GM04504 (cell line): ENCODE results near the gene KREMEN1.
"Not testable (repeated sequence)": the region's sequence is repeated elsewhere in the genome, so short reads cannot be mapped to it uniquely, and the experiment has no call there.

Source experiments
- DNase-seq: peaks from one replicate; pipeline ENCODE4 v3.0.0-alpha.2; 2012; ENCODE audit warnings: low read depth

The KREMEN1 gene

GRCh38 chr22:29079218-29079901 is 6.5 kb downstream of the KREMEN1 start:
- no peak for DNase-seq

GRCh38 chr22:29080106-29080975 is 7.5 kb downstream of the KREMEN1 start:
- DNase-seq, result no peak

DNA sequence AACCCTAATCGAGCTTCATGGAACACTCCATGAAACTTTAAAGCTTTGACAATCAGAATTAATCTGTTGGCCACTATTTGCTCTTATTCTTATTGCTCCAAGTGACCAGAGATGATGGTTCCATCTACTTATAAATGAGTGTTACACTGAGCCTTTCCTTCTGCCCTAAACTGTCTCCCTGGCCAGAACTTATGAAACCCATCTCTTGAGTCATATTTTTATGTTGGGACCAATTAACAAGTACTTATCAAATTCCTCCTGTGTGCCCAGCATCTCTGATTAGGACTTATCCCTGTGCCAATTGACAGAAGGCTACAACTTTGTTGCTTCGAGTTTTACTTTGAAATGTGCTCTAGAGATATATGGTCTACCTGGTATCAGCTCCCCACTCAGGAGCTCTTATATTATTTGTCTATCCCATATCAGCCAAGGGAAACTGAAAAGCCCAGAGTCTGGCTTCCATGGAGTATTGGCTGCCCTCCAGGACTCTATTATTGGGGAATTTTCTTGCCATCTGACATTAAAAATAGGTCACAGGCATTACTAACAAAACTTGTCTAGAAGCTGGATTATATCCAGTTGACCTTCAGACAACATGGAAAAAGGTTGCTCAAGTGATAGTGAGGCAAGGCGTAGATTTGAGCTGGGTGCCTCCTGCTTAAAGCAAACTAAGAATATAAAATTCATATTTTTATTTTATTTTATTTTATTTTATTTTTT is 8.8 kb downstream of the KREMEN1 start:
- DNase-seq, result no peak

GRCh38 chr22:29082826-29083545 is 10.2 kb downstream of the KREMEN1 start:
- DNase-seq, result no peak

DNA sequence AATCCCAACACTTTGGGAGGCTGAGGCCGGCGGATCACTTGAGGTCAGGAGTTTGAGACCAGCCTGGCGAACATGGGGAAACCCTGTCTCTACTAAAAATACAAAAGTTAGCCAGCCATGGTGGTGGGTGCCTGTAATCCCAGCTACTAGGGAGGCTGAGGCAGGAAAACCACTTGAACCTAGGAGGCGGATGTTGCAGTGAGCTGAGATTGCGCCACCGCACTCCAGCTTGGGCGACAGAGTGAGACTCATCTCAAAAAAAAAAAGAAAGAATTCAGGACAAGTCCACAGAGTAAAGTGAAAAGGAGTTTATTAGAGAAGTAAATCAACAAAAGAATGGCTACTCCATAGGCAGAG is 10.7 kb downstream of the KREMEN1 start:
- not testable (repeated sequence) for DNase-seq

DNA sequence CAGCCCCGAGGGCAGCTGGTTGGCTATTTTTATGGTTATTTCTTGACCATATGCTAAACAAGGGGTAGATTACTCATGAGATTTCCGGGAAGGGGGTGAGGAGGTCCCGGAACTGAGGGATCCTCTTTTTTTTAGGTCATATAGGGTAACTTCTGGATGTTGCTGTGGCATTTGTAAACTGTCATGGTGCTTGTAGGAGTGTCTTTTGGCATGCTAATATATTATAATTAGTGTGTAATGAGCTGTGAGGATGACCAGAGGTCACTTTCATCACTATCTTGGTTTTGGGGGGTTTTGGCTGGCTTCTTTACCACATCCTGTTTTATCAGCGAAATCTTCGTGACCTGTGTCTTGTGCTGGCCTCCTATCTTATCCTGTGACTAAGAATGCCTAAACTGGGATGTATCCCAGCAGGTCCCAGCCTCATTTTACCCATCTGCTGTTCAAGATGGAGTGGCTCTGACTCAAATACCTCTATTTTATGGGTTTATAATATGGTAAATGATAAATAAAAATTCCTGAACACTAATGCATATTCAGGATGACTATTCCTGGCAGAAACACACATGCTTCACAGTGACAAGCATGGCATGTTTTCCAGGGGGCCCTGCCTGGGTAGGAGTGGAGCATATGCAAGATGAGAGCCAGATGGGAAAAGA is 11.2 kb downstream of the KREMEN1 start:
- DNase-seq, result no peak

GRCh38 chr22:29087012-29087411 is 14.2 kb downstream of the KREMEN1 start:
- DNase-seq, result no peak

DNA sequence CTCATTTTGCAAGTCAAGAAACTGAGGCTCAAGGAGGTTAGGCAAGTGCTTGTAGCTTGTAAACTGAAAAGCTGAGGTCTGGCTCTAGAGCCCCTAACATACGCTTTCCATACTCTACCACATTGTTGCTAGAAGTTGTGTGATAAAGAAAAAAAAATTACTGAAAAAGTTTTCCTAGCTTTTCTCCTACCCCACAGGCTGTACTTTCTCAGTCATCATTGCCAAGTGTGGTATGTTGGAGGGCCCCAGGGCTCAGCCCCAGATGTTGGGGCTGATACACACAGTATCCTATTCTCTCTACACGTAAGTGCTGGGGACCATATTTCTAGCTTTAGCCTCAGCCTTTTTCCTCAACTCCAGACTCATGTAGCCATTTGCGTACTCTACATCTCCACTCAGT is 16.0 kb downstream of the KREMEN1 start:
- no peak for DNase-seq

- DNase-seq, result no peak
These were observed 16.7 kb downstream of the KREMEN1 start for GRCh38 chr22:29089507-29089906.

GRCh38 chr22:29090039-29090438 is 17.2 kb downstream of the KREMEN1 start:
- DNase-seq, result no peak

- DNase-seq, result no peak
These were observed 19.4 kb downstream of the KREMEN1 start for GRCh38 chr22:29092243-29092642.

GRCh38 chr22:29093030-29093429 is 20.2 kb downstream of the KREMEN1 start:
- DNase-seq, result no peak

GRCh38 chr22:29093501-29094300 is 20.9 kb downstream of the KREMEN1 start:
- DNase-seq, result peak; percentile 70

- DNase-seq, result no peak
These were observed 22.6 kb downstream of the KREMEN1 start for GRCh38 chr22:29095459-29095858.

- no peak for DNase-seq
These were observed 24.2 kb downstream of the KREMEN1 start for GRCh38 chr22:29096736-29097669.

- no peak for DNase-seq
These were observed 25.5 kb downstream of the KREMEN1 start for GRCh38 chr22:29098296-29098695.

DNA sequence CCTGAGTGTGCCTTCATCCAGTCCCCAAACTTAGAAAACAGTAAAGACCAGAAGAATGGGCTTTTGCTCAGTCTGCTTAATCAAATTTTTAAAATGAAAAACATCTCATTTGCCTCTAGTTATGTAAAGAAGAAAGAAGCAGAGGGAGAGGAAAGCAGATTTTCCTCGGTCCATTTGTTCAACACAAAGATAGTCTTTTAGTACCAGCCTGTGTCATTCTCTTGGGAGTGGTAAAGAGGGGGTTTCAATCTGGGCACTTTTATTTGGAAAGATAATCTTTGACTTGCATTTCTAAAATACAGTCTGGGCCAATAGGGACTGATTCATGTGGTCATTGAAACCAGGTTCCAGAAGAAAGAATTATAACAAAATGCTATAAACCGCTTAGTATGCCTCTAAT is 29.5 kb downstream of the KREMEN1 start:
- no peak for DNase-seq

DNA sequence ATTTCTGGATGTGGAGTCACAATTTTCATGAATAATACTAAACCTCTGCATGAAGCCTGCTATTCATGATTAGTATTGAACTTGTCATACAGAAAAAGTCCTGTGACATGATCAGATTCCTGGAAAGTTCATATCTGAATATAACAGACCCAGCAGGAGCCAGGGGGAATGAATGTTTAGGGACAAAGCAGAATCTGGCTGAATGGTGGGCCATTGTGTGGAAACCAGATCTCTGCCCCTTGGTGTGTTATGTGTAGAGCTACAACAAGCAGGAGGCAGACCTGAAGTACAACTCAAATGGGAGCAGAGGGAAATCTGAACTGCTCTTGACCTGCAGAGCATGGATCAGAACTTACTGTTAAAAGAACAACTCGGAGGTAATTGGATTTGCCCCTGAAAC is 30.3 kb downstream of the KREMEN1 start:
- DNase-seq, result no peak

DNA sequence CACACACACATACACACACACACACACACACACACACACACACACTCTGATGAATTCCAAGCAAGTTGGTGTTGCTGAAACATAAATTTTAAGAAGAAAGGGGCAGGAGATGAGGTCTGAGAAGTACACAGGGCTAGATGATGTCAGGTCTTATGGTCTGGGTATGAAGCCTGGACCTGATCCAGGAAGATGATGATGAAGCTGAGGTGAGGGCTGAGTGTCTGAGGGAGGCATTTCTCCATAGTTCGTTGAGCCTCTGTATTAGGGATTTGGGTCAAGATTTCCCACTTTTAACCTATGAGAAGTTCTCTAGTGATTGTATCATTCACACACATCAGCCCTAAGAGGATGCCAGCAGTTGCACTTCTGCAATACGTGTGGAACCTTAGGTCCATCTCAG is 32.6 kb downstream of the KREMEN1 start:
- no peak for DNase-seq

DNA sequence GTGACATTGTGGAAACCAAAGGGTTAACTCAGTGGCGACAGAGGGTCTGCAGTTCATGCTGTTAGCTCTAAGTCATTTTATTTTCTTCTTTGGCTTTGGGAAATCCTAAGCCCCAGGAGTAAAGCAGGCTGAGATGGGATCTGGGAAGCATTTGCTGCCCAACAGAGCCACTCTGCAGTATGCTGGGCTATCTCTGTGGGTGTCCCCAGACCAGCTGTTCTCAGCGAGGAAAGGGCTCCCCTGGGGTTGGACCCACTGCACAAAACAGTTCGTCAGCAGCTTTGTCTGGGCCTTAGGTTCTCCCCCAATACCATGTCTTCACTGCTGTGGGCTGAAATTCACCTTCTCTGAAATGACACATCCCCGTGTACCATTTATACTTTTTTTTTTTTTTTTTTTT is 34.0 kb downstream of the KREMEN1 start:
- no peak for DNase-seq
